ENCODE data around the gene HRC.
A peak's percentile ranks its signal among the peaks of the same experiment; 100 is the strongest.

Gene HRC

GRCh38 chr19:49111218-49111998 lies 43.8 kb downstream of the HRC start:
- DNase-seq, result no peak

GRCh38 chr19:49110567-49110966 lies 44.6 kb downstream of the HRC start:
- no peak for DNase-seq

- DNase-seq, result no peak
Observed at GRCh38 chr19:49109569-49110233, 45.5 kb downstream of the HRC start.

- DNase-seq, result no peak
Observed at GRCh38 chr19:49109051-49109450, 46.1 kb downstream of the HRC start.

GRCh38 chr19:49107625-49108459 lies 47.4 kb downstream of the HRC start:
- no peak for DNase-seq

GRCh38 chr19:49106648-49107135 lies 48.5 kb downstream of the HRC start:
- peak; percentile 77 for DNase-seq

GRCh38 chr19:49104229-49104864 lies 50.8 kb downstream of the HRC start:
- DNase-seq, result no peak

GRCh38 chr19:49103331-49104085 lies 51.7 kb downstream of the HRC start:
- no peak for DNase-seq

- DNase-seq, result no peak
Observed at GRCh38 chr19:49102303-49102702, 52.9 kb downstream of the HRC start.
